ENCODE results near the gene ZNF304. TPM values are rescaled to one million over a fixed set of nuclear protein-coding genes. Genes with fewer than 3 reads are reported as not detected.

ZNF304 gene
- total RNA-seq, 1 donor from 2014 or later: 9.5 TPM

Other genes starting within 250 kb of the ZNF304 start
- gene USP29, start 231.3 kb upstream of the ZNF304 start, total RNA-seq: not detected in 2 replicates
- gene ZIM3, start 206.1 kb upstream of the ZNF304 start, total RNA-seq: not detected in 2 replicates
- not detected in 2 replicates for gene DUXA, start 183.8 kb upstream of the ZNF304 start, total RNA-seq
- 24.9 and 38.9 TPM in 2 replicates for gene ZNF264, start 159.8 kb upstream of the ZNF304 start, total RNA-seq
- gene AURKC, start 120.2 kb upstream of the ZNF304 start, total RNA-seq: 0.42 and 0.86 TPM in 2 replicates
- 20.8 and 30.2 TPM in 2 replicates for gene ZNF805, start 110.6 kb upstream of the ZNF304 start, total RNA-seq
- gene ZNF460, start 70.8 kb upstream of the ZNF304 start, total RNA-seq: 49.6 and 66.0 TPM in 2 replicates
- 9.6 and 10.7 TPM in 2 replicates for gene ZNF543, start 30.8 kb upstream of the ZNF304 start, total RNA-seq
- 8.8 and 10.2 TPM in 2 replicates for gene TRAPPC2B, start 12.3 kb downstream of the ZNF304 start, total RNA-seq
- gene ZNF547, start 12.3 kb downstream of the ZNF304 start, total RNA-seq: 2.0 and 2.9 TPM in 2 replicates
- 14.2 and 16.6 TPM in 2 replicates for gene ZNF548, start 38.6 kb downstream of the ZNF304 start, total RNA-seq
- 10.0 and 10.1 TPM in 2 replicates for gene ZNF17, start 59.9 kb downstream of the ZNF304 start, total RNA-seq
- 12.2 and 14.9 TPM in 2 replicates for gene ZNF749, start 84.1 kb downstream of the ZNF304 start, total RNA-seq
- 0.20 and 0.35 TPM in 2 replicates for gene VN1R1, start 105.9 kb downstream of the ZNF304 start, total RNA-seq
- 14.1 and 25.7 TPM in 2 replicates for gene ZNF772, start 126.3 kb downstream of the ZNF304 start, total RNA-seq
- gene ZNF419, start 136.5 kb downstream of the ZNF304 start, total RNA-seq: 8.6 and 13.6 TPM in 2 replicates
- gene ZNF773, start 148.7 kb downstream of the ZNF304 start, total RNA-seq: 10.2 and 10.6 TPM in 2 replicates
- gene ZNF549, start 176.1 kb downstream of the ZNF304 start, total RNA-seq: 4.2 and 5.6 TPM in 2 replicates
- gene ZNF550, start 208.6 kb downstream of the ZNF304 start, total RNA-seq: 5.3 and 6.3 TPM in 2 replicates
- gene ZNF416, start 227.6 kb downstream of the ZNF304 start, total RNA-seq: 4.4 and 5.4 TPM in 2 replicates
- gene ZIK1, start 232.9 kb downstream of the ZNF304 start, total RNA-seq: 2.8 and 6.5 TPM in 2 replicates
- 5.0 and 5.7 TPM in 2 replicates for gene ZNF530, start 248.6 kb downstream of the ZNF304 start, total RNA-seq

Measured in pulmonary artery endothelial cell (primary cell).